Activated gamma-delta T cell treated with Interleukin-2 at 50 U/mL for 16 hours (primary cell): Measurements from ENCODE around the gene TSPAN32.
A peak's percentile ranks its signal among the peaks of the same experiment; 100 is the strongest.
"Not testable (repeated sequence)": the region's sequence is repeated elsewhere in the genome, so short reads cannot be mapped to it uniquely, and the experiment has no call there.

Source experiments
- DNase-seq: peaks from one replicate; pipeline ENCODE4 v3.0.0-alpha.2; 2020

TSPAN32 gene

GRCh38 chr11:2267851-2268728 is 33.7 kb upstream of the TSPAN32 start:
- DNase-seq = no peak

- peak; percentile 38 for DNase-seq
Observed at GRCh38 chr11:2268729-2269600, 32.8 kb upstream of the TSPAN32 start.

- peak; percentile 40 for DNase-seq
Observed at GRCh38 chr11:2269601-2270321, 32.1 kb upstream of the TSPAN32 start.

GRCh38 chr11:2270322-2271076 is 31.3 kb upstream of the TSPAN32 start, which contains the start of gene ASCL2:
ASCL2 (minus strand) TSS chr11:2270588; CDS start chr11:2270332, 256 bp downstream.
- DNase-seq = no peak

- peak; percentile 46 for DNase-seq
Observed at GRCh38 chr11:2271077-2271326, 30.8 kb upstream of the TSPAN32 start.

- no peak for DNase-seq
Observed at GRCh38 chr11:2271327-2272227, 30.2 kb upstream of the TSPAN32 start.

- DNase-seq = no peak
Observed at GRCh38 chr11:2272228-2272945, 29.4 kb upstream of the TSPAN32 start.

- DNase-seq = no peak
Observed at GRCh38 chr11:2272946-2273280, 28.9 kb upstream of the TSPAN32 start.

- DNase-seq = no peak
Observed at GRCh38 chr11:2273311-2273710, 28.5 kb upstream of the TSPAN32 start.

- no peak for DNase-seq
Observed at GRCh38 chr11:2273771-2274170, 28.0 kb upstream of the TSPAN32 start.

- no peak for DNase-seq
Observed at GRCh38 chr11:2275334-2276279, 26.2 kb upstream of the TSPAN32 start.

- DNase-seq = no peak
Observed at GRCh38 chr11:2276280-2277007, 25.4 kb upstream of the TSPAN32 start.

GRCh38 chr11:2277008-2277346 is 24.8 kb upstream of the TSPAN32 start:
- DNase-seq = no peak

GRCh38 chr11:2277933-2278523 is 23.8 kb upstream of the TSPAN32 start:
- no peak for DNase-seq

- DNase-seq = no peak
Observed at GRCh38 chr11:2280208-2280607, 21.6 kb upstream of the TSPAN32 start.

GRCh38 chr11:2286350-2286749 is 15.5 kb upstream of the TSPAN32 start:
- DNase-seq = not testable (repeated sequence)

- DNase-seq = no peak
Observed at GRCh38 chr11:2287091-2287490, 14.7 kb upstream of the TSPAN32 start.

- no peak for DNase-seq
Observed at GRCh38 chr11:2289350-2289749, 12.5 kb upstream of the TSPAN32 start.

GRCh38 chr11:2289859-2290258 is 12.0 kb upstream of the TSPAN32 start:
- DNase-seq = no peak
